Measurements from ENCODE around the gene BNIP2.

- TF ChIP-seq EZH2 (IDR thresholded peaks at IDR 0.05; ENCODE audit: insufficient read depth, poor library complexity, severe bottlenecking) (no peak), EZH2phosphoT487 (IDR thresholded peaks at IDR 0.05; ENCODE audit: insufficient read depth, low read depth) (no peak)
Measured at GRCh38 chr15:59614153-59614552, 75.0 kb downstream of the BNIP2 start.

Data from GM23248 (cell line).